Keratinocyte (primary cell): Measurements from ENCODE around the gene CFAP73.

Source experiments
- CTCF ChIP-seq, 3 experiments: IDR thresholded peaks in 1 of 3; conservative IDR thresholded peaks in 1 of 3; optimal IDR thresholded peaks in 1 of 3; 2 replicates in 2 of 3; 3 replicates in 1 of 3; pipeline versions ENCODE3 to v1.5.1; 2011; ENCODE audit warnings: low read length in 3 of 3, mild to moderate bottlenecking in 3 of 3, moderate library complexity in 2 of 3, control low read depth in 1 of 3, inconsistent platforms in 1 of 3; ENCODE audit not compliant: insufficient read depth in 2 of 3; ENCODE audit errors: extremely low read depth in 1 of 3
- EZH2 ChIP-seq: IDR thresholded peaks from one replicate; pipeline ENCODE4 v1.6.1; 2012; ENCODE audit warnings: inconsistent platforms, mild to moderate bottlenecking, low read length, moderate library complexity

GRCh38 chr12:113197518-113198077 is 48.1 kb downstream of the CFAP73 start:
- TF ChIP-seq CTCF (optimal IDR thresholded peaks at IDR 0.05 in 1 of 3, IDR thresholded peaks at IDR 0.05 in 1 of 3, conservative IDR thresholded peaks at IDR 0.05 in 1 of 3; ENCODE audit: extremely low read depth in 1 of 3, insufficient read depth in 2 of 3, low read length in 3 of 3) = no peak
- no peak for TF ChIP-seq EZH2
